ENCODE results near the gene BMAL1.

Gene BMAL1

GRCh38 chr11:13333456-13333957, 55.9 kb downstream of the BMAL1 start:
- FAIRE-seq (no peak), DNase-seq (ENCODE audit: insufficient read length, low spot score) (no peak)
- no peak for TF ChIP-seq CTCF (IDR thresholded peaks at IDR 0.05; ENCODE audit: insufficient read depth, missing control alignments)

GRCh38 chr11:13334034-13334786, 56.6 kb downstream of the BMAL1 start:
- DNase-seq (ENCODE audit: insufficient read length, low spot score): no peak
- TF ChIP-seq CTCF (IDR thresholded peaks at IDR 0.05; ENCODE audit: insufficient read depth, missing control alignments): no peak
- no peak for FAIRE-seq

GRCh38 chr11:13335319-13335718, 57.7 kb downstream of the BMAL1 start:
- no peak for FAIRE-seq
- peak; percentile 73 for TF ChIP-seq CTCF (IDR thresholded peaks at IDR 0.05; ENCODE audit: insufficient read depth, missing control alignments)

GRCh38 chr11:13336246-13336878, 58.8 kb downstream of the BMAL1 start:
- no peak for FAIRE-seq
- DNase-seq (ENCODE audit: insufficient read length, low spot score): no peak
- TF ChIP-seq CTCF (IDR thresholded peaks at IDR 0.05; ENCODE audit: insufficient read depth, missing control alignments): no peak

More at GRCh38 chr11:13335319-13335718, 57.7 kb downstream of the BMAL1 start:
- DNase-seq (ENCODE audit: insufficient read length, low spot score): peak; percentile 33

- no peak for FAIRE-seq
- TF ChIP-seq CTCF (IDR thresholded peaks at IDR 0.05; ENCODE audit: insufficient read depth, missing control alignments): no peak
Measured at GRCh38 chr11:13338019-13338426, 60.4 kb downstream of the BMAL1 start.

GRCh38 chr11:13338427-13339069, 61.0 kb downstream of the BMAL1 start:
- no peak for DNase-seq (ENCODE audit: insufficient read length, low spot score)

More at GRCh38 chr11:13338019-13338426, 60.4 kb downstream of the BMAL1 start:
- DNase-seq (ENCODE audit: insufficient read length, low spot score): no peak

More at GRCh38 chr11:13338427-13339069, 61.0 kb downstream of the BMAL1 start:
- TF ChIP-seq CTCF (IDR thresholded peaks at IDR 0.05; ENCODE audit: insufficient read depth, missing control alignments): no peak
- no peak for FAIRE-seq

All from D721Med (cell line).